ENCODE results near the gene TEC. TPM values are rescaled to one million over a fixed set of nuclear protein-coding genes. Genes with fewer than 3 reads are reported as not detected.
"Not testable (repeated sequence)": the region's sequence is repeated elsewhere in the genome, so short reads cannot be mapped to it uniquely, and the experiment has no call there.

Gene TEC
- polyA plus RNA-seq, 3 donors from 2014 or later, result 2.2 to 4.8 (median 2.9) TPM

GRCh38 chr4:48193921-48194468 is 75.6 kb downstream of the TEC start:
- Mint-ChIP-seq H3K36me3 (no peaks in the 10 kb centered on the region), H3K4me1 (peaks cover 18 to 23% of the 10 kb centered on the region in 2 donors), H3K27ac (no peak overlapping the region), H3K27me3 (ENCODE audit: low read depth in 3 of 3) (peaks cover 0 to 2% (median 0%) of the 10 kb centered on the region in 3 donors), H3K9me3 (no peaks in the 10 kb centered on the region), H3K4me3 (no peak overlapping the region)
- no peak for DNase-seq

GRCh38 chr4:48193096-48193836 is 76.4 kb downstream of the TEC start:
- H3K9me3 Mint-ChIP-seq, result no peaks in the 10 kb centered on the region
- H3K27ac Mint-ChIP-seq, result peak overlapping the region in 1 of 6 donors; percentile 57
- H3K27me3 Mint-ChIP-seq (ENCODE audit: low read depth in 3 of 3), result peaks cover 0 to 2% (median 0%) of the 10 kb centered on the region in 3 donors
- no peaks in the 10 kb centered on the region for H3K36me3 Mint-ChIP-seq
- peaks cover 18 to 23% of the 10 kb centered on the region in 2 donors for H3K4me1 Mint-ChIP-seq
- peak in 1 of 3 donors; percentile 9 for DNase-seq
- no peak overlapping the region for H3K4me3 Mint-ChIP-seq

- H3K4me1 Mint-ChIP-seq, result peaks cover 18 to 23% of the 10 kb centered on the region in 2 donors
- peaks cover 0 to 2% (median 0%) of the 10 kb centered on the region in 3 donors for H3K27me3 Mint-ChIP-seq (ENCODE audit: low read depth in 3 of 3)
- no peaks in the 10 kb centered on the region for H3K9me3 Mint-ChIP-seq
- H3K4me3 Mint-ChIP-seq, result no peak overlapping the region
- H3K36me3 Mint-ChIP-seq, result no peaks in the 10 kb centered on the region
- no peak overlapping the region for H3K27ac Mint-ChIP-seq
- no peak for DNase-seq
Measured at GRCh38 chr4:48191758-48192157, 77.9 kb downstream of the TEC start.

- Mint-ChIP-seq H3K4me1 (peaks cover 12 to 17% of the 10 kb centered on the region in 2 donors), H3K36me3 (no peaks in the 10 kb centered on the region), H3K4me3 (no peak overlapping the region), H3K27me3 (ENCODE audit: low read depth in 3 of 3) (peaks cover 0 to 2% (median 0%) of the 10 kb centered on the region in 3 donors), H3K27ac (no peak overlapping the region), H3K9me3 (no peaks in the 10 kb centered on the region)
- no peak for DNase-seq
Measured at GRCh38 chr4:48190839-48191238, 78.8 kb downstream of the TEC start.

- Mint-ChIP-seq H3K4me3 (no peak overlapping the region), H3K27me3 (ENCODE audit: low read depth in 3 of 3) (no peaks in the 10 kb centered on the region), H3K4me1 (peaks cover 3 to 5% of the 10 kb centered on the region in 2 donors), H3K27ac (no peak overlapping the region), H3K36me3 (no peaks in the 10 kb centered on the region), H3K9me3 (no peaks in the 10 kb centered on the region)
- no peak for DNase-seq
Measured at GRCh38 chr4:48189731-48190130, 79.9 kb downstream of the TEC start.

- Mint-ChIP-seq H3K4me1 (no peaks in the 10 kb centered on the region), H3K27ac (no peak overlapping the region), H3K9me3 (no peaks in the 10 kb centered on the region), H3K4me3 (no peak overlapping the region), H3K27me3 (ENCODE audit: low read depth in 3 of 3) (no peaks in the 10 kb centered on the region), H3K36me3 (no peaks in the 10 kb centered on the region)
- no peak for DNase-seq
Measured at GRCh38 chr4:48188390-48188789, 81.2 kb downstream of the TEC start.

- H3K9me3 Mint-ChIP-seq, result no peaks in the 10 kb centered on the region
- DNase-seq, result no peak
- H3K27ac Mint-ChIP-seq, result no peak overlapping the region
- no peaks in the 10 kb centered on the region for H3K36me3 Mint-ChIP-seq
- H3K4me1 Mint-ChIP-seq, result no peaks in the 10 kb centered on the region
- H3K27me3 Mint-ChIP-seq (ENCODE audit: low read depth in 3 of 3), result no peaks in the 10 kb centered on the region
- H3K4me3 Mint-ChIP-seq, result no peak overlapping the region
Measured at GRCh38 chr4:48187813-48188212, 81.8 kb downstream of the TEC start.

GRCh38 chr4:48187066-48187465 is 82.6 kb downstream of the TEC start:
- H3K27me3 Mint-ChIP-seq (ENCODE audit: low read depth in 3 of 3); H3K4me1 Mint-ChIP-seq; H3K36me3 Mint-ChIP-seq; H3K4me3 Mint-ChIP-seq; H3K27ac Mint-ChIP-seq; H3K9me3 Mint-ChIP-seq; DNase-seq: not testable (repeated sequence)

- not testable (repeated sequence) for H3K27me3 Mint-ChIP-seq (ENCODE audit: low read depth in 3 of 3); H3K36me3 Mint-ChIP-seq; H3K27ac Mint-ChIP-seq; H3K9me3 Mint-ChIP-seq; H3K4me3 Mint-ChIP-seq; H3K4me1 Mint-ChIP-seq; DNase-seq
Measured at GRCh38 chr4:48186394-48186793, 83.2 kb downstream of the TEC start.

GRCh38 chr4:48184882-48185281 is 84.8 kb downstream of the TEC start:
- no peak overlapping the region for H3K4me3 Mint-ChIP-seq
- H3K27ac Mint-ChIP-seq, result no peak overlapping the region
- no peaks in the 10 kb centered on the region for H3K9me3 Mint-ChIP-seq
- H3K36me3 Mint-ChIP-seq, result peaks cover 0 to 6% (median 0%) of the 10 kb centered on the region in 3 donors
- no peak for DNase-seq
- H3K27me3 Mint-ChIP-seq (ENCODE audit: low read depth in 3 of 3), result no peaks in the 10 kb centered on the region
- peaks cover 0 to 2% of the 10 kb centered on the region in 2 donors for H3K4me1 Mint-ChIP-seq

GRCh38 chr4:48180234-48180633 is 89.4 kb downstream of the TEC start:
- H3K27ac Mint-ChIP-seq, result no peak overlapping the region
- DNase-seq, result no peak
- peaks cover 0 to 6% (median under 1%) of the 10 kb centered on the region in 3 donors for H3K36me3 Mint-ChIP-seq
- H3K4me3 Mint-ChIP-seq, result no peak overlapping the region
- H3K9me3 Mint-ChIP-seq, result no peaks in the 10 kb centered on the region
- no peaks in the 10 kb centered on the region for H3K27me3 Mint-ChIP-seq (ENCODE audit: low read depth in 3 of 3)
- peaks cover 0 to 2% of the 10 kb centered on the region in 2 donors for H3K4me1 Mint-ChIP-seq

- H3K9me3 Mint-ChIP-seq, result no peaks in the 10 kb centered on the region
- no peak for DNase-seq
- no peaks in the 10 kb centered on the region for H3K27me3 Mint-ChIP-seq (ENCODE audit: low read depth in 3 of 3)
- peaks cover 0 to 2% of the 10 kb centered on the region in 2 donors for H3K4me1 Mint-ChIP-seq
- peaks cover 0 to 6% (median 6%) of the 10 kb centered on the region in 3 donors for H3K36me3 Mint-ChIP-seq
- H3K27ac Mint-ChIP-seq, result no peak overlapping the region
- H3K4me3 Mint-ChIP-seq, result no peak overlapping the region
Measured at GRCh38 chr4:48178931-48179330, 90.7 kb downstream of the TEC start.

- Mint-ChIP-seq H3K4me1 (peaks cover 0 to 2% of the 10 kb centered on the region in 2 donors), H3K4me3 (no peak overlapping the region), H3K9me3 (no peaks in the 10 kb centered on the region), H3K27me3 (ENCODE audit: low read depth in 3 of 3) (no peaks in the 10 kb centered on the region), H3K27ac (peak overlapping the region in 1 of 6 donors; percentile 19), H3K36me3 (peaks cover 0 to 6% (median 4%) of the 10 kb centered on the region in 3 donors)
- DNase-seq, result no peak
Measured at GRCh38 chr4:48175806-48176205, 93.8 kb downstream of the TEC start.

- no peaks in the 10 kb centered on the region for H3K4me1 Mint-ChIP-seq
- no peaks in the 10 kb centered on the region for H3K27me3 Mint-ChIP-seq (ENCODE audit: low read depth in 3 of 3)
- no peak overlapping the region for H3K4me3 Mint-ChIP-seq
- DNase-seq, result no peak
- H3K36me3 Mint-ChIP-seq, result peaks cover 0 to 6% (median 2%) of the 10 kb centered on the region in 3 donors
- no peaks in the 10 kb centered on the region for H3K9me3 Mint-ChIP-seq
- H3K27ac Mint-ChIP-seq, result no peak overlapping the region
Measured at GRCh38 chr4:48175328-48175727, 94.3 kb downstream of the TEC start.

Measured in immature natural killer cell (primary cell).